IPS-NIHi7 (cell line): ENCODE measurements around the gene YKT6.

ENCODE experiments used
- DNase-seq: peaks from one replicate; pipeline ENCODE4 v3.0.0; 2012; ENCODE audit warnings: mixed read lengths; ENCODE audit errors: extremely low spot score

The YKT6 gene

DNA sequence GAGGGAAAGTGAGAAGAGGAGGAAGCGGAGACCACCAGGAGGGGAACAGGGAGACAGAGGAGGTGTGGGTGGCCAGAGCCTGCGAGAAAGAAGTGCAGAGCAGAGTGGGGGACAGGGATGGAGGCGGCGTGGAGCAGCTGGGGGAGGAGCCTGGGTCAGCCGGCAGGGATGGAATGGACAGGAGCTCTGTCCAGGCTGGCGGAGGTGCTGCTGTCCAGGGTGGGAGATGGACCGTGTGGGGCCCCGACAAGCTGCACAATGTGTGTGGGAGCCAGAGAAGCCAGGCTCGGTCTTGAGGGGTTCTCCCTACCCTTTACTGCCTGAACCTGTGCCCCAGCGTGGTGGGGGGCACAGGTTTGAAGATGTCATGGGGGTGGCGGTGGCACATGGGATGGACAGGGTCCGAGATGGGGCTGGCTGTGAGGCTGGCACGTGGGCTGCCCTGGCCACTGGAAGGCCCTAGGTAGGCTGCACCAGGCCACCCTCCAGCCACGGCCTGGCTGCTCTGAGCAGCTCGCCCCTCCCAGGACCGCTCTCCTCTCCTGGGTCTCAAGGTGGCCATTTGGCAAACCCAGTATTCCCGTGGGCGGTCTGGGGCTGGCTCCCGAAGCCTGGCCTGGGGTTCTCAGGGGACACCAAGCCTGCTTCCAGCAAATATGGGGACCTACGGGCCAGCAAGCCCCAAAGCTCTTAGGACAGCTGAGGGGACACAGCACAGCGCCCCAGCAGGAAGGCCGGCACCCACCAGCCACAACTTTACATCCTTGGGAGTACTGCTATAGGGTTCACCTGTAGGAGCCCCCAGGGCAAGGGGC, 32.3 kb downstream of the YKT6 start:
- DNase-seq = no peak

DNA sequence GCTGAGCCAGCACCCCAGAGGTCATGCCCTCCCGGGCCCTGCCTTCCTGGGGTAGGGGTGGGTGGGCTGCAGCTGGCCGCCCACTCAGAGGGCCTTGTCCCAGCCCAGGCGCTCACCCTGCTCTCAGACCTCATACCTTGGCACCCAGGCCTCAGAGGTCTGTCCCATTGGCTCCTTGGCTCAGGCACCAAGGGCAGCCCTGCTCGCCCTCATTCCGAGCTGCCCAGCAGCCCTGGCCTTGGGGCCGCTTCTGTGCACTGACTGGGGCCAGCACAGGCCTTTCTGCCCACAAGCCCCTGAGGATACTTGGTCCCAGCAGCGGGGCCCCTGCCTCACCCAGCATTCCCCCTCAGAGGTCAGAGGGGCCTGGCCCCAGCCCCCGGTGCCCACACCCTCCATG, 34.3 kb downstream of the YKT6 start:
- DNase-seq = no peak

DNA sequence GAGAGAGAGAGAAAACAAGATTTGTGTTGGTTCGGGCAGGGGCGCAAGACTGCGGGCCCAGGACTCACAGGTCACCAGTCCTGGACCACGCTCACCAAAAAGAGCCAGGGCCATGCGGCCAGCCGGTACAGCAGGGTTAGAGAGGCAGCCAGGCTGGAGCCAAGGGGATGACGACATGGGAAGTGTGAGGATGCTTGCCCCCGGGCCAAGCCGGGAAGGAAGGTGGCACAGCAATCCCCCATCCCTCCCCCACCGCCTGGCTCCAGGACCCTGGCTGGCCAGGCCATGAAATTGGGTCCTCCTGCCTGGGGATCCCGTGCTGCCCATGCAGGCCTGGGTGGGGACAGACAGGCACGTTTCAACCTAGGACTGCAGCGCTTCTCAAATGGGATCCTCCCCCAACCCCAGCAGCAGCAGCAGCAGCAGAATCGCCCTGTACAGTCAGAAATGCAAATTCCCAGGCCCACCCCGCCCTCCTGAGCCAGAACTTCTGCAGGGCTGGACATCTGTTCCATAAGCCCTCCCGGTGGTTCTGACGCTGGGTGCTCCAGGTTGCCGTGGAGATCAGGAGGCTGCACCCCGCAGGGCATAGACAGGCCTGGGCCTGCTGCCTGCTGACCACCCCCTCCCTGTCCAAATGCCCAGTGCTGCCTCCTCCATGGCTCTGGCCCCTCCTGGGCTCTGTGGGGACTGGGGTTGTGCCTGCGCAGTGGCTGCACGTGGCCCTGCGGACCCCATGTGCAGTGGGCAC, 35.0 kb downstream of the YKT6 start:
- no peak for DNase-seq

DNA sequence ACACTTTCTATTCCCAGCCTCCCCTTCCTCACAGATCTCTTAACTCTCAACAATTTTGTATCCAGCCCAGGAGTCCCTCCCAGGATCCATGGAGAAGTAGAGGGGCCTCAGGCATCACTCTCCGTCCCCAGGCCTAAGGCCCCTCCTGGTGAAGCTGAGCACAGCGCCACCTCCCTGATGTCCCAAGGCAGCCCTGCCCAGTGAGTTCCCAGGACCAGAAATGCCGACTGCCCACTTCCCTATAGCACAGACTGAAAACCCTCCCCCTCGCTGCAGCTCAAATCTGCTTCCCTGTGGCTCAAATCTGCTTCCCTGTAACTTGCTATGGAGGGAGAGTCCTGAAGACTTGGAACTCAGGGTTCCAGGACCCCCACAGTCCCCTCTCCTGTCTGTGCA, 35.6 kb downstream of the YKT6 start:
- peak; percentile 58 for DNase-seq

DNA sequence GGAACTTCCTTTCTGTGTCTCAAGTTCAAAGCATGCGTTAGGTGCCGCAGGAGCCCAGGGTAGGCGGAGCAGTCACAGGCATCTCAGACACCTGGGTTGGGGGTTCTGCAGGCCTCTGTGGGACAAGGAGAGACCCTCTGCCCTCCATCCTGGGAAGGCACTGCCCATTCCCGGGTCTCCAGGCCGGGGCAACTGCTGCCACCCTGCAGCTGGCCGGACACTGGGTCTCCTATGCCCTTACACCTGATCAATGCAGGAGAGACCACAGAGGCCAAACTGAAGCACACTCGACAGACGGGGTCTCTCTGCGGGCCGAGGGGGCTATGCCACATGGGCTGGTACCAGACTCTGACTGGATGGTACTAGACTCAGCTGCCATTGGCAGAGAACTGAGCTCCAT, 36.9 kb downstream of the YKT6 start:
- no peak for DNase-seq

DNA sequence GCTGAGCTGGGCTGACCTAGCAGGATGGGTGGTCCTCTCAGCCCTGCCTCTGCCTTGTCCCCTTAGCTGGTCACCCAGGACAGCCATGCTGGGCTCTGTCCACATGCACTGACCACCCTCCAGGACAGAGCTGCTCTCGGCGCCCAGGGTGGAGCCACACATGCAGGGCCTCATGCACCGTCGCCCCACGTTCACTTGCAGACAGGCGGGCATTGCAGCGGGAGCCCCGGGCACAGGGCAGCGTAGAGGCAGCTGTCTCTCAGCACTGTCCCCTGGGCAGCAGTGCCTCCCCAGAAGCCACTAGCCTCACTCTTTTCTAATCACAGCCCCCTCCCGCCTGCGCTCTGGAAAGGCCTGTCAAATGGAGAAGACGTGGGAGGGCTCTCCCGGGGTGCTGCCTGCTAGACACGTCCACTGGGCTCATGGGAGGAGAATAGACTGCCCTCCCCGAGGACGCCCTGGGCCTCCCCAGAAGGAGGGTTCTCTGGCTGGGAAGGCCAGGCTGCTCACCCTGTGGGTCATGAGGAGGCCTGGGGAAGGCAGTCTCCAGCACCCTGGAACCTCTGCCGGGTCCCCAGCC, 37.4 kb downstream of the YKT6 start:
- DNase-seq = no peak

DNA sequence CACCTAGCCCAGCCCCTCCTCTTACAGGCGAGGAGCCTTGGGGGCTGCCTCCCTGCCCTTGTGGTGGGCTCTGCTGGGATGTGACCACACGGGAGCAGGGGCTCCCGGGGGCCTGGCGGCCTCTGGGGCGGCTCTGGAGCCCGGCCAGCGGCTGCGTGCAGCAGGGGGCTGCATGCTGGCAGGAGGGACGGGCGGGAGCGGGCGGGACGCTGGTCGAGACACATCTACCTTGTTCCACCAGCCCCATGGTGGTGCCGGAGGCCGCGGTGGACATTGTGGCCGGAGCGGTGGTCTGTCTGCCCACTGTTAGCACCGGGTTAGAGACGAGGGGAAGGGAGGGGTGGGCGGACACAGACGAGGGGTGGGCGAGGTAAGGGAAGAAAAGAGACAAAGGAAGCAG, 38.6 kb downstream of the YKT6 start:
- DNase-seq = no peak

DNA sequence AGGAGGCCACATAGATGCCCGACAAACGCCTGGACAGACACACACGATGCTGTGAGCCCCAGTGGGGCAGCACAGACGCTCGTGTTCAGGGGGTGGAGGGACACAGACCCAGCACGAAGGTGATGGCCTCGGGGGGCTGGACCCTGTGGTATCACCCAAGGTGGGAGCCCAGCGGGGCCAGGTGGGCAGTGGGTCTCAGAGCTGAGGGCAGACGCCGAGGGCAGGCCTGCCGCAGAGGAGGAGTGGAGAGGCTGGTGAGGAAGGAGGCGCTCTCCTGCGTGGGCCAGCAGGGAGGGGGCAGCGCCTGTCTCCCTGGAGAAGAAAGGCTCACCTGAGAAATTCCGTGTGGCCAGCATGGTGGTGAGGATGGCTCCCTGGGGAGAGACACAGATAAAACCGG, 39.6 kb downstream of the YKT6 start:
- DNase-seq = no peak

DNA sequence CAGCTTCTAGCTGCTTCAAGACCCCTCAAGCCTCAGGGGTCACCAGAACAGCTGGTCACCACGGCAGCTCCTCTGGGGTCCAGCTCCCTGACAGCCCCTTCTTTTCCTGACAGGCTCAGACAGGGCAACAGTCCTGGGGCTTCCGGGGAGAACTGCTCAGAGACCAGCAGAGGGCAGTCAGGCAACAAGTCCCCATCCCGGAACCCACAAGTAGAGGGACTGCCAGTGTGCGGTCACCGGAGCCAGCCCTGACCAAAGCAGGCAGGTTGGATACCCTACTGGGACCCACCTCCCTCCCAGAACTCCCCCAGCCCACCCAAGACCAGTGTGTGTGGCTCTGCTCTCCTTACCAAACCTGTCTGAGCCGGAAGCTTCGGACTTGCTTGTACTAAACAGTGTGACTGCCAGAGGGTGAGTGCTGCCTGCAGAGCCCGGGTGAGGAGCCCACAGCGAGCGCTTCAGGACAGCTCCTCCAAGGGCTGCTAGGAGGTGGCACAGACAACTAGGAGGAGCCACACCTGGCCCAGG, 40.3 kb downstream of the YKT6 start:
- peak; percentile 92 for DNase-seq

DNA sequence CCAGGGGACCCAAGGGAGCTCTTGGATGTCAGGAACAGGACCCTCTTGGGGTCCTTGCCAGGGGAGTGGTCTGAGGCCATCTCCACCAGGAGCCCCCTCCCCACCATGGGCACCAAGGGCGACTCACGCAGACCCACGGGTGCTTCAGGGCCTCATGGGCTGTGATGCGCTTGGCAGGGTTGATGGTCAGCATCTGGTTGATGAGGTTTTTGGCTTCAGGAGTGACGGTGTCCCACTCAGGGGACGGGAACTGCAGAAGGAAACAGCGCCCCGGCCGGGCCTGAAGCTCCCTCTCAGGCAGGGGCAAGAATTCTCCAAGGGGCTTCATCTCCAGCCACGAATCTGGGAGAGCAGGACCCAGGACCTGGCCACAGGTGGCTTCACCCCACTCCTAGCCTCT, 41.3 kb downstream of the YKT6 start:
- no peak for DNase-seq

DNA sequence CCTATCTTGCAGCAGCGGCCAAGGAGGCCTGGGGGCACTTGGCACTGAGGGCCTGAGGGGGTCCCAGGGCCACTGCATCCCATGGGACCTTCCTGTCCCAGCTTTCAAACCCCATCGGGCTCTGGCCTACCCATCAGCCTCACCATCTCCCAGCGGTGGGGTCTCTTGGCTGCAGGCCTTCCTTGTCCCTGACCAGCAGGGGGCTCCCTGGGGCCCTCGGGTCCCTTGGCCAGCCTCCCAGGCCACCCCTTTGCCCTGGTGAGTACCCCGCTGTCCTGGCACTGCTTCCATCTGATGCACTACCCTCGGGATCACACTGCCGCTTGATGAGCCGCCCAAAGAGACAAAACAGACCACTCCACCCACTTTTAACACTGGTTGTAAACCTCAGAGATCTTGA, 43.5 kb downstream of the YKT6 start:
- peak; percentile 81 for DNase-seq

DNA sequence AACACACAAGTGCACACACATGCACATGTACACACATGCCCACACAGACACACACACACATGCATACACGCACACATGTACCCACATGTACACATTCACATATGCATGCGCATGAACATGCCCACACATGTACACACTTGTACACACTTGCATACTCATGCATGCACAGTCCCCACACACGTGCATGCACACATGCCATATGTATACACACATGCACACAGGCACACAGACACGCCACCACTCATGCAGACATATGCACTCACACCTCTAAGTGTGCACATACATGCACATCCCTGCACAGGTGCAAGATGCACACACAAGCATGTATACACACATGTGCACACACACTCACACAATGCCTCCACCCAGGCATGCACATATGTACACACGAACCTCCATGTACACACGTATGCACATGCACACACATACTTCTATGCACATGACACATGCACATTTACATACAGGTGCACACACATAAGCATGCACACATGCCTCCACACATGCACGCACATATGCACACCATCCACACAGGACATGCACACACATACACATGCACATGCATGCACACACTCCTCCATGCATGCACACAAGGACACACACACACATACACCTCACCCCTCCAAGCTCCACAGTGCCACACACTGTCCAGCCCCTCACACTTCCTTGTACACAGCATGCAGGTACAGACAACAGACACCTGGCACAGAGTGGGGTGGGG, 45.8 kb downstream of the YKT6 start:
- DNase-seq = no peak

DNA sequence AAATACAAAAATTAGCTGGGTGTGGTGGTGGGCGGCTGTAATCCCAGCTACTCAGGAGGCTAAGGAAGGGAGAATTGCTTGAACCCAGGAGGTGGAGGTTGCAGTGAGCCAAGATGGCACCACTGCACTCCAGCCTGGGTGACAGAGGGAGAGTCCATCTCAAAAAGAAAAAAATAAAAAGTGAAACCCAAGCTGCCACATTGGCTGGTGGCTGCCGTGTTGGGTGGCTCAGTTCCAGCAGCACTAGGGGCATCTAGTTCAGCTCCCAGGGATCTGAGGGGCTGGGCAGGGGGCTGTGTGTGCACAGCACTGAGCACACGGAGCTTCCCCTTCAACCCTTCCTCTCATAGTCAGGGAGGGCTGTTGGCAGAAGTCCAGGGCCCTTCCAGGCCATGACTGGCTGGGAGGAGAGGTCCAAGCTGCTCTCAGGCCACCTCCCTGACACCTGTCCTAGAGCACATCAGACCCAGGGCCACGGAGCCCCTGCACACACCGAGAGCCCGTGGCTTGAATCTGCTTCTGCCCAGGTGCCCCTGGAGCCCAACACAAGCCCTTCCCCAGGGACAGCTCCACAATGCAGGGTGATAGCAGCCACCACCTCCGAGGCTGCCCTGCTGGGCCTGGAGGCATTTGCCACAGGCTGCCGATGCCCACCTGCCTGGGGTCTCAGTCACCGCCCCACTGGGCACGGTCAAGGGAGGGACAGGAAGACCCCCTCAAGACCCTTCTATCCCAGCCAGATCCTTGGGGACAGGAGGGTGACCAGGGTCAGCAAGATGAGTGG, 47.3 kb downstream of the YKT6 start:
- DNase-seq = no peak

DNA sequence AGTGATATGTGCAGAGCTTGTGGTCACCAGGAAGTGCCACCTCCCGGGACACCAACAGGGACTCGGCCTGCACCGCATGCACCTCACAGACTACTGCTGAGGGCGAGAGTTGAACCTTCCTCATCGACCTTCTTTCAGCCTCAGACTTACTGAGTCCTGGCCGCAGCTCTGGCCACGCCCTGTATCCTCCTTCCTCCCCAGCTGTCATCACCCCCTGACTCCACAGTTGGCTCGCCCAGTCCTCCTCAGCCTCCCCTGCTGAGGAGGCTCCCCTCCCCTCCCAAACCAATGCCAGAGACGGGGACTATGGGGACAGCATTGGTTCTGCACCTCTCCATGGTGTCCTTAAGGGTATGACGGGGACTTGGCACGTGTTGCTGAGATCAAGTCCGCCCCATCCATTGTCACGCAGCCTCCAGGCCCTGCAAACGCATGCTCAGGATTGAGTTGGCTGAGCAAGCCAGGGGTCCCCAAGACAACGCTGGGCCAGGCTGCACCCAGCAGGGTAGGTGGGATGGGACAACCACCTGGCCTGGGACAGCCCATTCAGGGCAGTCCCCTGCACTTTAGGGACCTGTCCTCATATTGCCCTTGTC, 49.0 kb downstream of the YKT6 start:
- DNase-seq = no peak

DNA sequence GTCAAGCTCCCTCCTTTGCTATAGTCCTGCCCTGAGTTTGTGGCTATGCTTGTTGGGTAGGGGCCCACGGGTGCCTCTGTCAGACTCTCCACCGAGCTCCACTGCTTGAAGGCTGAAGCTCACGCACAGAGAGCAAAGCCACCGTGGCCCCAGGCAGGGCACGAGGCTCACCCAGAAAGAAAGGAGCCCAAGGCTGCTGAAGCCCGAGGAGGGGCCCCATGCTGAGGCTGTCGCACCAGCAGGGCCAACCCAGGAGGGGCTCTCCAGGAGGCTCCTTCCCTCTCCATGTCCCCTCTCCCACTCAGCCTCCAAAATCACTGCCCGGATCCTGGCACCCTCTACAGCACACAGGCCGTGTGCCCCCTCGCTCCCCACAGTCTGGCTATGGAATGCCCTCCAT, 50.5 kb downstream of the YKT6 start:
- no peak for DNase-seq

DNA sequence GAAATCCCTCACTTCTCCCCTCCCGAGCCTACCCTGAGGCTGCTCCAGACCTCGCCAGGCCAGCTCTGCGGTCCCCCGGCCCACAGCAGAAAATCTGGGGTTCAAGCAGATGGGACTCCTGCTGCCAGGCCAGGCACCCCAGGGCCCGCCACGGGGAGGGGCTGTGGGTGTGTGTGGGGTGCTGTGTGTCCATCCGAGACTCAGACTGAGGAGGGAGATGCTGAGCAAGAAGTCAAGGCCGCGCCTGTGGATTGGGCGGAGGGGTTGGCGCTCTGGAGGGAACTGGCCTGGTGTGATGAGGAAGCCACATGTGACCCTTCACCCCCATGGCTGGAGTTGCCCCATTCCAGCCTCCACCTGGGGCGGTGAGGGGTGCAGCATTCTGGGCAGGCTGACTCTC, 51.1 kb downstream of the YKT6 start:
- no peak for DNase-seq

DNA sequence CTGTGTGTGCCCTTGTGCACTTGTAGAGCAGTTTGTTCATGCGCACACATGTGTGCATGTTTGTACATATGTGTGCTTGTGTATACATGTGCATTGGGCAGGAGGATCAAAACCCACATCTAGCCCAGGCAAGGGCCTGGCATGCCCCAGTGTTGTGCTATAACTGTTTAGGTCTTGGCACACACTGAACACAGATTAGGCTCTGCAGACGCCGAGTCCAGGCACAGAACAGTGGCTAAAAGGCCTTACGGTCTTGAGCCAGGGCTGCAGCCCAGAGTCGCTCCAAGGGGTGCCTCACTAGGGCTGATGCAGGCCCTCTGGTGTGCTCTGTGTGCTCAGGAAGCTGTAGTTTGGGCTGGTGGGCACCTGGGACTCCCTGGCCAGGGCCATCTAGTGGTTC, 55.7 kb downstream of the YKT6 start:
- no peak for DNase-seq

DNA sequence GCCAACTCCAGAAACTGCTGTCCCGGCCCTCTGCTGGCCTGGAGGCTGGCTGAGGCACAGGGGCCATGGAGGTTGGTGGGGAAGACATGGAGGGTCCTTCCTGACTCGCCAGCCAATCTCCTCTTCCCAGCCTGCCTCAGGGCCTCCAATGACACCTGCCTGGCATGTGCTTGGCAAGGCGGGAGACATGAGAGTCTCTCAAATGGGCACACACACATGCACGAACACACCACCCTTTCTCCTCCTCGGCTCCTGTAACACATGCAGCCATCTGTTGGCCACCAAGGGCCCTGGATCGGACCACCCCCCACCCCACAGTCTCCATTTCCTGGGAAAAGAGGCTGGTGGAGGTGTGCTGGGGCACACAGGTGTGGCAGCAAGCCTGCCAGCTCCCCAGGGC, 56.4 kb downstream of the YKT6 start:
- no peak for DNase-seq

DNA sequence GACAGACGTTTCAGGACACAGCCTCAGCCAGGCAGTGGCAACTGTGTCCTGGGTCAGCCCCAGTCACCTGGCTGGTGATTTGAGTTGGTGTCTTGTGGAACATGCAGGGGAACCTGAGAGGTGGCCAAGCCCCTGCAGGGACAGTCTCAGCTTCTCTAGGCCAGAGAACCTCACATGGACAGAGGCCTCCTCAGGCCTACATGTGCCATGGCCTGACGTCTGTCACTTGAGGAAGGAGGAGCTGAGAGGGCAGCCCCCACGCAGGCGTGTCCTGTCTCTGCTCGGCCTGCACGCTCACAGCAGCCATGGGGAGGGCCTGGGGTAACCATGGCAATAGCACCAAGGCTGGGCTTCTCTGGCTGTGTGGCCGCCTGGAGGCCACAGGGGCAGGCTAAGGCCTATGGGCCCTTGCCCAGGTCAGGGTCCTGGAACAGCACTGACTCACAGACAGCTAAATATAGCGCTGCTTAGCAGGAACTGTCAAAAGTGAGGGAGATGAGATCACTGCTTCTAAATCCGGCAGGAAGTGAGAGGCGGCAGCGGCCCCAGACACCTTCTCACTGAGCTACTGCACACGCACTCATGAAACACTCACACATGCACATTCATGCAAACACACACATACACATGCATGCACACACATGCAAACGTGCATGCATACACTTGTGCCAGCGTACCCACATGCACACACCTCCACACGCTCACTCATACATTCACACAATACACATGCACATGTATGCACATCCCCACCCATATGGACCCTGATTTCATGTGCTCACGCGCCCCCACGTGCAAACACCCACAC, 57.0 kb downstream of the YKT6 start:
- DNase-seq = peak; percentile 26

DNA sequence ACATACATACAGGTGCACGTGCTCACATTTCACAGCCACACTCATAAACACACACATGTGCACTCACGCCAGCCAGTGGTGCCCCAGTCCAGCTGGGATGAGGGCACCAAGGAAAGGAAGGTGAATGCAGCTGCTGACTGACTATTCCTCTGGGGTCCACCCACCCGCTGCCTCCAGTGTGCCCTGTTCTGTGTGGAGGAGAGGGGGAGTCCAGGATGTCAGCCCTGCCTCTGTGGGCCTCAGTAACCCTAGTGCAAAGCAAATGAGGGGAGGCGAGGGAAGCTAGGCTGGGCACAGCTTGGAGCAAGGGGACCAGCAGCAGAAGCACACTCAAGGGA, 57.6 kb downstream of the YKT6 start:
- no peak for DNase-seq
